ENCODE measurements around the gene PMF1.

PMF1 gene

GRCh38 chr1:156241926-156242325 lies 29.1 kb downstream of the PMF1 start, which contains the start of gene BGLAP:
TSS of gene BGLAP (plus strand) at chr1:156242184. CDS start at chr1:156242232, 48 bp downstream.
- no peak for DNase-seq (ENCODE audit: insufficient read length, low spot score)
- TF ChIP-seq POLR2A (IDR thresholded peaks at IDR 0.05; ENCODE audit: low read depth, low read length): no peak
- FAIRE-seq: no peak

GRCh38 chr1:156242738-156243137 lies 29.9 kb downstream of the PMF1 start:
- DNase-seq (ENCODE audit: insufficient read length, low spot score) (no peak), FAIRE-seq (no peak)
- no peak for TF ChIP-seq POLR2A (IDR thresholded peaks at IDR 0.05; ENCODE audit: low read depth, low read length)

- TF ChIP-seq POLR2A (IDR thresholded peaks at IDR 0.05; ENCODE audit: low read depth, low read length): no peak
- no peak for FAIRE-seq
- DNase-seq (ENCODE audit: insufficient read length, low spot score): no peak
Measured at GRCh38 chr1:156244126-156244525, 31.3 kb downstream of the PMF1 start.

GRCh38 chr1:156244712-156245111 lies 31.9 kb downstream of the PMF1 start:
- DNase-seq (ENCODE audit: insufficient read length, low spot score): no peak
- no peak for TF ChIP-seq POLR2A (IDR thresholded peaks at IDR 0.05; ENCODE audit: low read depth, low read length)
- FAIRE-seq: no peak

- no peak for TF ChIP-seq POLR2A (IDR thresholded peaks at IDR 0.05; ENCODE audit: low read depth, low read length)
- DNase-seq (ENCODE audit: insufficient read length, low spot score) (no peak), FAIRE-seq (no peak)
Measured at GRCh38 chr1:156245451-156246232, 32.8 kb downstream of the PMF1 start.

- TF ChIP-seq POLR2A (IDR thresholded peaks at IDR 0.05; ENCODE audit: low read depth, low read length): no peak
- FAIRE-seq: no peak
- no peak for DNase-seq (ENCODE audit: insufficient read length, low spot score)
Measured at GRCh38 chr1:156246241-156246780, 33.5 kb downstream of the PMF1 start.

GRCh38 chr1:156246781-156247459 lies 34.1 kb downstream of the PMF1 start:
- DNase-seq (ENCODE audit: insufficient read length, low spot score) (no peak), FAIRE-seq (no peak)
- no peak for TF ChIP-seq POLR2A (IDR thresholded peaks at IDR 0.05; ENCODE audit: low read depth, low read length)

GRCh38 chr1:156247460-156248322 lies 34.9 kb downstream of the PMF1 start, which contains the start of gene PAQR6:
TSS of gene PAQR6 (minus strand) at chr1:156248056. CDS start at chr1:156246731, 1,325 bp downstream.
- DNase-seq (ENCODE audit: insufficient read length, low spot score) (no peak), FAIRE-seq (no peak)
- no peak for TF ChIP-seq POLR2A (IDR thresholded peaks at IDR 0.05; ENCODE audit: low read depth, low read length)

GRCh38 chr1:156248323-156248683 lies 35.5 kb downstream of the PMF1 start:
- FAIRE-seq: no peak
- DNase-seq (ENCODE audit: insufficient read length, low spot score): no peak

GRCh38 chr1:156249593-156249992 lies 36.8 kb downstream of the PMF1 start:
- DNase-seq (ENCODE audit: insufficient read length, low spot score) (no peak), FAIRE-seq (no peak)
- TF ChIP-seq POLR2A (IDR thresholded peaks at IDR 0.05; ENCODE audit: low read depth, low read length): no peak

More at GRCh38 chr1:156248323-156248683, 35.5 kb downstream of the PMF1 start:
- TF ChIP-seq POLR2A (IDR thresholded peaks at IDR 0.05; ENCODE audit: low read depth, low read length): no peak

- no peak for TF ChIP-seq POLR2A (IDR thresholded peaks at IDR 0.05; ENCODE audit: low read depth, low read length)
- DNase-seq (ENCODE audit: insufficient read length, low spot score): no peak
- FAIRE-seq: no peak
Measured at GRCh38 chr1:156251527-156251926, 38.7 kb downstream of the PMF1 start.

GRCh38 chr1:156253634-156254033 lies 40.8 kb downstream of the PMF1 start:
- DNase-seq (ENCODE audit: insufficient read length, low spot score) (no peak), FAIRE-seq (no peak)
- TF ChIP-seq POLR2A (IDR thresholded peaks at IDR 0.05; ENCODE audit: low read depth, low read length): no peak

GRCh38 chr1:156257711-156258110 lies 44.9 kb downstream of the PMF1 start:
- no peak for DNase-seq (ENCODE audit: insufficient read length, low spot score)
- TF ChIP-seq POLR2A (IDR thresholded peaks at IDR 0.05; ENCODE audit: low read depth, low read length): no peak
- no peak for FAIRE-seq

- FAIRE-seq (no peak), DNase-seq (ENCODE audit: insufficient read length, low spot score) (no peak)
- no peak for TF ChIP-seq POLR2A (IDR thresholded peaks at IDR 0.05; ENCODE audit: low read depth, low read length)
Measured at GRCh38 chr1:156258859-156259258, 46.1 kb downstream of the PMF1 start.
